Cerebellar cortex (tissue), 1 donor: ENCODE results near the gene EVPL.

Experiments
- DNase-seq: peaks from one replicate; pipeline ENCODE4 v3.0.0-alpha.2; 2015; ENCODE audit warnings: low spot score

EVPL gene

DNA sequence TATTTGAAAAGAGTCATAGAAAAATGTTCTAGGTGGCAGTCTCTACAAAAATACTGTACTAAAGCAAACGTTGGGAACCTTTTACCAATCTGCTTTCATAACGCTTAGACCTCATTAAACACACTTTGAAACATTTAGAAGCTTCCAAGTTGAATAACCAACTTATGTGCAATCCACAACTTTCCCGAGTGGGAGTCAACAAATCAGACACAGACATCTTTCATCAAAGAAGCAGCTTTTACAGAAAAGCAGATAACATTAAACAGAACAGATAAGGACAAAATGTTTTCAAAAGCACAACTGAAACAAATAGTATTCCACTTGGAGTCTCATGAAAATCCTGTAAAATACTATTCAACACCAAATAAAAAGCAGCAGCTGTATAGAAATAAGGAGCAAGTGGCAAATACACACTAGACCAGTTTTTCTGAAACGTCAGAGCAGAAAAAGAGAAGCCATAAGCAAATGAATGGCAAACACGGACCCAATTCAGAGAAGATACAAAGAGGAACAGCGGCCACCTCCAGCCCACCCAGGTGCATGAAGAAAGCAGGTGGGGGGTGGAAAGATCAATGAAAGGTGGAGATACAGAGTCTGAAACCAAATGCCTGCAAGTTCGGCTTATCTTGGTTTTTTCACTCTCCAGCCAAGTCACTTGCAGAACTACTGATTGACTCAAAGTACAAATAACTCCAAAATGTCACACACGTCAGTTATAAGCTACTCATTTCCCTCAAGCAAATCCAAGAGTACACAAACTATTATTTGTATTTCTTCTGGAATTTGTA is 67.9 kb downstream of the EVPL start:
- DNase-seq: no peak
